GM12878 (cell line): ENCODE data around the gene SFR1. TPM values are rescaled to one million over a fixed set of nuclear protein-coding genes. Genes with fewer than 3 reads are reported as not detected.

ENCODE experiments used
- ATAC-seq: fragments of 200-7000 bp; cut with Tn5 transposase; 3 replicates; pipeline ENCODE4 v1.9.1; 2020; ENCODE audit warnings: mild to moderate bottlenecking, moderate library complexity
- BruUV-seq: library from RNA; stranded (reverse); fragments of 400-500 nt; replicated peaks from 2 replicates; lab custom pipeline; 2021; lab: Mats Ljungman, UMichigan
- CTCF ChIA-PET: fragments of 300-600 bp; sonication (Branson Sonifier 250); formaldehyde crosslinking; extraction: SDS; loops from one replicate; lab custom pipeline; 2021; ENCODE audit warnings: inconsistent platforms; lab: Yijun Ruan, JAX
- POLR2A ChIA-PET: fragments of 350-600 bp; formaldehyde crosslinking; extraction: SDS; loops from one replicate; lab custom pipeline; 2021; ENCODE audit warnings: inconsistent platforms; lab: Charles Lee
- RAD21 ChIA-PET: fragments of 300-600 bp; sonication (Branson Sonifier 250); formaldehyde crosslinking; loops from one replicate; lab custom pipeline; 2023; ENCODE audit warnings: antibody characterized with exemption; ENCODE audit not compliant: unreplicated experiment; lab: Charles Lee
- SMC1A ChIA-PET: fragments of 300-600 bp; sonication (Branson Sonifier 250); formaldehyde crosslinking; loops from one replicate; lab custom pipeline; 2023; ENCODE audit not compliant: unreplicated experiment, uncharacterized antibody; lab: Charles Lee
- DNase-seq: peaks from one replicate; pipeline ENCODE4 v3.0.0-alpha.2; 2011; ENCODE audit warnings: low read depth, low spot score
- FAIRE-seq: peaks from 3 replicates; lab custom pipeline; 2011; peaks lifted over from hg19 to GRCh38; lab: Jason Lieb, UNC
- H2AFZ ChIP-seq: 2 replicates; pipeline ENCODE4 v1.6.0; 2011; ENCODE audit warnings: low read depth, low read length, control low read depth; ENCODE audit not compliant: control insufficient read depth
- H3K27ac ChIP-seq: 2 replicates; pipeline ENCODE4 v1.5.1; 2011; ENCODE audit warnings: control low read depth; ENCODE audit not compliant: control insufficient read depth, insufficient read depth
- H3K27me3 ChIP-seq, 2 experiments: replicated peaks in 1 of 2; 2 replicates each; pipeline versions ENCODE4 v1.6.0 to v1.6.1; 2011; ENCODE audit warnings: low read length in 1 of 2; ENCODE audit not compliant: control insufficient read depth in 2 of 2, insufficient read depth in 2 of 2
- H3K36me3 ChIP-seq, 2 experiments: 2 replicates each; pipeline ENCODE4 v1.5.1; 2011; ENCODE audit warnings: low read length in 1 of 2; ENCODE audit not compliant: control insufficient read depth in 2 of 2, insufficient read depth in 2 of 2
- H3K4me1 ChIP-seq: 2 replicates; pipeline ENCODE4 v1.6.1; 2011; ENCODE audit warnings: mild to moderate bottlenecking, low read length, moderate library complexity, mixed read lengths; ENCODE audit not compliant: control insufficient read depth, insufficient read depth
- H3K4me2 ChIP-seq: 2 replicates; pipeline ENCODE4 v1.6.0; 2011; ENCODE audit warnings: control low read depth; ENCODE audit not compliant: control insufficient read depth, insufficient read depth
- H3K4me3 ChIP-seq: fragments of 200-600 bp; sonication (generic); 2 replicates; pipeline ENCODE4 v1.5.1; 2016
- H3K79me2 ChIP-seq: 2 replicates; pipeline ENCODE4 v1.6.0; 2011; ENCODE audit warnings: low read length; ENCODE audit not compliant: control insufficient read depth, insufficient read depth
- H3K9ac ChIP-seq: 2 replicates; pipeline ENCODE4 v1.8.0; 2011; ENCODE audit warnings: low read length, control low read depth, mixed read lengths; ENCODE audit not compliant: control insufficient read depth, insufficient read depth
- H3K9me3 ChIP-seq: replicated peaks from 3 replicates; pipeline ENCODE4 v1.5.1; 2011; ENCODE audit warnings: mild to moderate bottlenecking, low read length; ENCODE audit not compliant: control insufficient read depth, insufficient read depth
- H4K20me1 ChIP-seq: 2 replicates; pipeline ENCODE4 v1.6.0; 2011; ENCODE audit not compliant: control insufficient read depth, insufficient read depth
- CHD2 ChIP-seq: IDR thresholded peaks from 2 replicates; pipeline ENCODE4 v1.6.1; 2011; ENCODE audit warnings: low read depth, low read length, improper control_type of control experiment, borderline replicate concordance
- CUX1 ChIP-seq: IDR thresholded peaks from 2 replicates; pipeline ENCODE4 v1.6.1; 2012; ENCODE audit warnings: improper control_type of control experiment, low read depth, low read length; ENCODE audit not compliant: insufficient replicate concordance
- DPF2 ChIP-seq: fragments of 450-650 bp; IDR thresholded peaks from 2 replicates; pipeline ENCODE4 v1.6.1; 2017; ENCODE audit warnings: mild to moderate bottlenecking
- FOS ChIP-seq: IDR thresholded peaks from 3 replicates; pipeline ENCODE4 v1.6.1; 2011; ENCODE audit warnings: borderline replicate concordance; ENCODE audit not compliant: insufficient read length; ENCODE audit errors: extremely low read depth
- MEF2B ChIP-seq: fragments of 450-650 bp; IDR thresholded peaks from 2 replicates; pipeline ENCODE4 v1.6.1; 2018; ENCODE audit warnings: mild to moderate bottlenecking, moderate library complexity; ENCODE audit not compliant: partially characterized antibody, poor library complexity, severe bottlenecking
- NFXL1 ChIP-seq: fragments of 450-650 bp; IDR thresholded peaks from 2 replicates; pipeline ENCODE4 v1.6.1; 2017; ENCODE audit warnings: antibody characterized with exemption, mild to moderate bottlenecking, borderline replicate concordance
- WGBS: methylation state at CpG from one replicate; pipeline ENCODE4 v1.1.6; 2016; ENCODE audit warnings: low lambda C conversion rate; ENCODE audit not compliant: insufficient replicate concordance, insufficient coverage; ENCODE audit errors: missing lambda C conversion rate; 5-methylcytosine and 5-hydroxymethylcytosine counted together
- in situ Hi-C: fragments of 300-500 bp; cut with MboI; formaldehyde crosslinking; loops from 9 replicates; pipeline ENCODE4 v1.14.3; 2018; ENCODE audit warnings: mixed read lengths
- intact Hi-C: fragments of 100-400 bp; cut with micrococcal nuclease; formaldehyde crosslinking; loops from one replicate; pipeline ENCODE4 v1.14.2; 2022; ENCODE audit not compliant: unreplicated experiment
- polyA plus RNA-seq, 11 experiments: library from polyadenylated mRNA; depleted of rRNA in 4 of 11; unstranded in 6 of 11; stranded (reverse) in 5 of 11; fragments of >200 nt; fragmentation: Nextera tagmentation in 4 of 11; fragmentation: Illumina TruSeq in 1 of 11; extraction: Ambion mirVana in 4 of 11; extraction: Trizol in 1 of 11; gene quantifications; 1 replicate in 1 of 11; 2 replicates in 10 of 11; pipeline versions ENCODE4 v1.2.1 to v1.2.3, GENCODE V29; 2011 to 2016; ENCODE audit warnings: inconsistent platforms in 2 of 11, missing spikeins in 2 of 11, low read depth in 1 of 11
- total RNA-seq, 4 experiments: library from RNA; depleted of rRNA in 3 of 4; stranded (reverse); fragments of >200 nt in 3 of 4; fragmentation: Illumina TruSeq in 1 of 4; extraction: Trizol in 1 of 4; gene quantifications; 2 replicates each; pipeline versions ENCODE4 v1.2.1 to v1.2.3, GENCODE V29; 2013 to 2021
- TF ChIP-seq, protein P1 (sequence below): fragments of 450-650 bp; formaldehyde crosslinking; IDR thresholded peaks from 2 replicates; pipeline ENCODE4 v1.4.0; 2020; ENCODE audit warnings: mild to moderate bottlenecking, moderate library complexity

The SFR1 gene
- total and polyA plus RNA-seq, 10 of the 15 experiments (the other 5 are each of a cell fraction or from before 2014, with no cell fraction given), result 6.9 to 31.5 (median 14.9) TPM

- ChIA-PET RAD21 (no interaction called here), POLR2A (no interaction called here)
- BruUV-seq, result no TSS peak
Measured at GRCh38 chr10:104130041-104130440, 8.1 kb downstream of the SFR1 start.

More at GRCh38 chr10:104130041-104130440, 8.1 kb downstream of the SFR1 start:
- ATAC-seq (no peak), FAIRE-seq (no peak), DNase-seq (no peak)
- H2AFZ ChIP-seq, result no peak overlapping the region
- H3K4me3 ChIP-seq, result no peak overlapping the region
- WGBS, result 42% methylated on average over 3 of the region's 3 CpGs
- H3K4me1 ChIP-seq, result no peaks in the 10 kb centered on the region
- no peak overlapping the region for H3K9ac ChIP-seq
- no peaks in the 10 kb centered on the region for H3K27me3 ChIP-seq
- H3K4me2 ChIP-seq, result no peak overlapping the region
- SMC1A ChIA-PET, result no interaction called here
- TF ChIP-seq FOS (no peak), CHD2 (no peak), DPF2 (no peak), CUX1 (no peak), NFXL1 (no peak), MEF2B (no peak)
- TF ChIP-seq, protein P1, sequence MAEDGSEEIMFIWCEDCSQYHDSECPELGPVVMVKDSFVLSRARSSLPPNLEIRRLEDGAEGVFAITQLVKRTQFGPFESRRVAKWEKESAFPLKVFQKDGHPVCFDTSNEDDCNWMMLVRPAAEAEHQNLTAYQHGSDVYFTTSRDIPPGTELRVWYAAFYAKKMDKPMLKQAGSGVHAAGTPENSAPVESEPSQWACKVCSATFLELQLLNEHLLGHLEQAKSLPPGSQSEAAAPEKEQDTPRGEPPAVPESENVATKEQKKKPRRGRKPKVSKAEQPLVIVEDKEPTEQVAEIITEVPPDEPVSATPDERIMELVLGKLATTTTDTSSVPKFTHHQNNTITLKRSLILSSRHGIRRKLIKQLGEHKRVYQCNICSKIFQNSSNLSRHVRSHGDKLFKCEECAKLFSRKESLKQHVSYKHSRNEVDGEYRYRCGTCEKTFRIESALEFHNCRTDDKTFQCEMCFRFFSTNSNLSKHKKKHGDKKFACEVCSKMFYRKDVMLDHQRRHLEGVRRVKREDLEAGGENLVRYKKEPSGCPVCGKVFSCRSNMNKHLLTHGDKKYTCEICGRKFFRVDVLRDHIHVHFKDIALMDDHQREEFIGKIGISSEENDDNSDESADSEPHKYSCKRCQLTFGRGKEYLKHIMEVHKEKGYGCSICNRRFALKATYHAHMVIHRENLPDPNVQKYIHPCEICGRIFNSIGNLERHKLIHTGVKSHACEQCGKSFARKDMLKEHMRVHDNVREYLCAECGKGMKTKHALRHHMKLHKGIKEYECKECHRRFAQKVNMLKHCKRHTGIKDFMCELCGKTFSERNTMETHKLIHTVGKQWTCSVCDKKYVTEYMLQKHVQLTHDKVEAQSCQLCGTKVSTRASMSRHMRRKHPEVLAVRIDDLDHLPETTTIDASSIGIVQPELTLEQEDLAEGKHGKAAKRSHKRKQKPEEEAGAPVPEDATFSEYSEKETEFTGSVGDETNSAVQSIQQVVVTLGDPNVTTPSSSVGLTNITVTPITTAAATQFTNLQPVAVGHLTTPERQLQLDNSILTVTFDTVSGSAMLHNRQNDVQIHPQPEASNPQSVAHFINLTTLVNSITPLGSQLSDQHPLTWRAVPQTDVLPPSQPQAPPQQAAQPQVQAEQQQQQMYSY (CRISPR knock-in tag), result no peak
- TF ChIP-seq, all 136 proteins: peak for 0
- in situ Hi-C loops, result no loop called here
- no peaks in the 10 kb centered on the region for H3K36me3 ChIP-seq
- H3K9me3 ChIP-seq, result no peaks in the 10 kb centered on the region
- no peaks in the 10 kb centered on the region for H4K20me1 ChIP-seq
- CTCF ChIA-PET, result interaction anchor here (0.7 to 1.3 kb wide), 4 partner anchors 8 to 242 kb away, joined by 3 to 4 read pairs (median 4); no protein-coding TSS in a partner anchor
- no peak overlapping the region for H3K27ac ChIP-seq
- no peaks in the 10 kb centered on the region for H3K79me2 ChIP-seq
- intact Hi-C loops, result no loop called here
